GM13977 (cell line): ENCODE results near the gene ITPRIPL2.

ENCODE experiments used
- DNase-seq: peaks from one replicate; pipeline ENCODE4 v3.0.0; 2012; ENCODE audit warnings: low spot score
- CTCF ChIP-seq: IDR thresholded peaks from 2 replicates; pipeline ENCODE4 v1.5.1; 2012; ENCODE audit warnings: mild to moderate bottlenecking, control low read depth; ENCODE audit not compliant: insufficient read depth; ENCODE audit errors: extremely low read depth, missing control alignments
- in situ Hi-C: fragments of 300-500 bp; cut with MboI; formaldehyde crosslinking; loops from one replicate; pipeline ENCODE4 v1.12.0; 2022; ENCODE audit warnings: low sequenced_read_pairs, low pct_unique_long_range_greater_than_20kb, mixed read lengths, inconsistent platforms; ENCODE audit not compliant: unreplicated experiment

The ITPRIPL2 gene

DNA sequence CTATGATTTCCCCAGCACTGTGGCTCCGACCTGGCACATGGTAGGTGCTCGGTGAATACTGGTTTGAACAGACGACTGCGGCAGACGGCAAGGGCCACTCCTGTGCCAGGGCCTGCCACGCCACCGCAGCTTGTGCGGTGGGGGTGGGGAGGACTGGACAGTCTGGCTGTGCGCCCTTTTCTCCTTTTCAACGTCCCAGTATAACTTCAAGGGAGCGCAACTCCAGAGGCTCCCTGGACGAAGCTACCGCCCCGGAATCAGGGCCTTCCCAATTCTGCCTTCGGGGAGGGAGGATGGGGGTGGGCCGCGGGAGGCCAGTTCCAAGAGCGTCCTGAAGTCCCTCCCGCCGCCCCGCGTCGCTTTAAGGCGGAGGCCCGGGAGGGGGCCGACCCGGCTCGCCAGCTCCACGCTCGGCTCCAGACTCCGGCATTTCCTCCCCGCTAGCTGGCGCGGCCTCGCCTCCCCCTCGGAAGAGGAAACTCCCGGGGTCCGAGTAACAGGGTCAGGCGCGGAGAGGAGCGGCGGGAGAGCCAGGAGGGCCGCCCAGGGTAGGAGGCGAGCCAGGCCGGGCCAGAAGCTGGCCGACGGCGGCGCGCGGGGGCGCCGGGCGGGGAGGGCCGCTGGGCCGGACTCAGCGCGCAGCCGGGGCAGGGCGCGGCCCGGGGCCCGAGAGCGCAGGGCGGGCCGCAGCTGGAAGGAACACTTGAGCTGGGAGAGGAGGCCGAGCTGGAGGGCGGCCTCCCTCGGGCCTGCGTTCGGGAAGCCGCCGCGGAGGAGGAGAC lies at the start of gene ITPRIPL2:
Gene ITPRIPL2 (plus strand): TSS at position 388 of the 782 bp plus-strand sequence. CDS start 498 bp downstream, outside the sequence.
- DNase-seq: peak; percentile 76
- TF ChIP-seq CTCF: no peak
- in situ Hi-C loops: no loop called here

- no peak for DNase-seq
- in situ Hi-C loops: no loop called here
- no peak for TF ChIP-seq CTCF
Measured at GRCh38 chr16:19066988-19067348, 46.8 kb upstream of the ITPRIPL2 start.

- in situ Hi-C loops: no loop called here
- peak; percentile 95 for DNase-seq
- TF ChIP-seq CTCF: no peak
Measured at GRCh38 chr16:19067349-19068236, 46.2 kb upstream of the ITPRIPL2 start, which contains the start of gene COQ7. TSS of gene COQ7 (plus strand) at chr16:19067614. CDS start at chr16:19067665, 51 bp downstream.

- no peak for TF ChIP-seq CTCF
- no peak for DNase-seq
- in situ Hi-C loops: no loop called here
Measured at GRCh38 chr16:19068237-19068815, 45.4 kb upstream of the ITPRIPL2 start.

GRCh38 chr16:19071811-19072777 lies 41.7 kb upstream of the ITPRIPL2 start:
- DNase-seq: peak; percentile 39
- in situ Hi-C loops: no loop called here
- peak; percentile 75 for TF ChIP-seq CTCF

DNA sequence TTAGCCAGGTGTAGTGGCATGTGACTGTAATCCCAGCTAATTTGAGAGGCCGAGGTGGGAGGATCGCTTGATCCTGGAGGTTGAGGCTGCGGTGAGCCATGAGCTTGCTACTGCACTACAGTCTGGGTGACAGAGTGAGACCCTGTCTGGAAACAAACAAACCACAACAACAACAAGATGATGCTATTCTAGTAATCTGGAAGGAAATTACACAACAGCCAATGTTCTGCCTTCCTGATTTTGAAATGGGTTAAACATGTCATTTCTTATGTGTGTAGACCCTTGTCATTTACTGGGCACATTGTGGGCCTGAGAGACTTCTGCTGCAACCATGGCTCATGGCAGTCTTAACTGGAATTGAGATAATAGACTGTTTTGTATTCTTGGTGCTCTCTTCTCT lies 40.4 kb upstream of the ITPRIPL2 start:
- TF ChIP-seq CTCF: no peak
- DNase-seq: no peak
- in situ Hi-C loops: no loop called here
